Hepatocyte (in vitro differentiated cells): Measurements from ENCODE around the gene TTLL1. TPM values are rescaled to one million over a fixed set of nuclear protein-coding genes. Genes with fewer than 3 reads are reported as not detected.
A peak's percentile ranks its signal among the peaks of the same experiment; 100 is the strongest.

Experiments
- DNase-seq: peaks from one replicate; pipeline ENCODE4 v3.0.0-alpha.2; 2016; ENCODE audit warnings: low spot score
- H2AFZ ChIP-seq: fragments of 200-600 bp; sonication (generic); 2 replicates; pipeline ENCODE4 v1.6.0; 2016; ENCODE audit warnings: antibody characterized with exemption, mild to moderate bottlenecking
- H3K27ac ChIP-seq: fragments of 200-600 bp; sonication (generic); 2 replicates; pipeline ENCODE4 v1.5.1; 2016; ENCODE audit warnings: mild to moderate bottlenecking
- H3K27me3 ChIP-seq: fragments of 200-600 bp; sonication (generic); 2 replicates; pipeline ENCODE4 v1.6.1; 2016
- H3K36me3 ChIP-seq: fragments of 200-600 bp; sonication (generic); replicated peaks from 2 replicates; pipeline ENCODE4 v1.5.1; 2016; ENCODE audit warnings: low read depth; ENCODE audit not compliant: insufficient read depth
- H3K4me1 ChIP-seq: fragments of 200-600 bp; sonication (generic); 2 replicates; pipeline ENCODE4 v1.5.1; 2016; ENCODE audit warnings: mild to moderate bottlenecking, moderate library complexity; ENCODE audit not compliant: insufficient read depth
- H3K4me2 ChIP-seq: fragments of 200-600 bp; sonication (generic); 2 replicates; pipeline ENCODE4 v1.6.0; 2016
- H3K4me3 ChIP-seq: fragments of 200-600 bp; sonication (generic); 2 replicates; pipeline ENCODE4 v1.5.1; 2016; ENCODE audit warnings: mild to moderate bottlenecking
- H3K79me2 ChIP-seq: fragments of 200-600 bp; sonication (generic); 2 replicates; pipeline ENCODE4 v1.6.0; 2017; ENCODE audit warnings: mild to moderate bottlenecking
- H3K9me2 ChIP-seq: fragments of 200-600 bp; sonication (generic); replicated peaks from 2 replicates; pipeline ENCODE4 v1.6.0; 2017; ENCODE audit warnings: mild to moderate bottlenecking; ENCODE audit not compliant: insufficient read depth
- H3K9me3 ChIP-seq: fragments of 200-600 bp; sonication (generic); 2 replicates; pipeline ENCODE4 v1.5.1; 2016; ENCODE audit warnings: low read depth, mild to moderate bottlenecking
- H4K20me1 ChIP-seq: fragments of 200-600 bp; sonication (generic); 2 replicates; pipeline ENCODE4 v1.6.0; 2016; ENCODE audit warnings: mild to moderate bottlenecking; ENCODE audit not compliant: insufficient read depth, poor library complexity, severe bottlenecking
- CTCF ChIP-seq: fragments of 200-600 bp; sonication (generic); IDR thresholded peaks from 2 replicates; pipeline ENCODE4 v1.5.1; 2016; ENCODE audit warnings: antibody characterized with exemption, mild to moderate bottlenecking; ENCODE audit not compliant: poor library complexity
- EZH2 ChIP-seq: fragments of 200-600 bp; sonication (generic); IDR thresholded peaks from 2 replicates; pipeline ENCODE4 v1.6.1; 2016; ENCODE audit warnings: antibody characterized with exemption, mild to moderate bottlenecking, borderline replicate concordance
- EZH2phosphoT487 ChIP-seq: fragments of 200-600 bp; sonication (generic); IDR thresholded peaks from one replicate; pipeline ENCODE4 v1.6.1; 2018; ENCODE audit warnings: antibody characterized with exemption, mild to moderate bottlenecking, low read depth, moderate library complexity; ENCODE audit not compliant: unreplicated experiment, severe bottlenecking
- WGBS: methylation state at CpG from one replicate; pipeline ENCODE4 v1.1.6; 2016; ENCODE audit warnings: low lambda C conversion rate; ENCODE audit errors: missing lambda C conversion rate; 5-methylcytosine and 5-hydroxymethylcytosine counted together
- polyA plus RNA-seq: library from polyadenylated mRNA; unstranded; fragments of >200 nt; fragmentation: Nextera tagmentation; extraction: Ambion mirVana; gene quantifications from 2 replicates; pipeline ENCODE4 v1.2.1, GENCODE V29; 2016
- total RNA-seq: library from RNA; depleted of rRNA; stranded (reverse); fragments of >200 nt; gene quantifications from 2 replicates; pipeline ENCODE4 v1.2.3, GENCODE V29; 2014

The TTLL1 gene
- total and polyA plus RNA-seq, 2 experiments from 2014 or later, result 6.4 to 8.7 TPM

GRCh38 chr22:43042101-43042780, 47.0 kb downstream of the TTLL1 start:
- no peak for DNase-seq
- Histone ChIP-seq H4K20me1 (no peaks in the 10 kb centered on the region), H3K9me2 (no peaks in the 10 kb centered on the region), H3K4me3 (no peak overlapping the region), H2AFZ (no peak overlapping the region), H3K27me3 (no peaks in the 10 kb centered on the region), H3K79me2 (no peaks in the 10 kb centered on the region), H3K4me1 (no peaks in the 10 kb centered on the region), H3K4me2 (no peak overlapping the region), H3K36me3 (no peaks in the 10 kb centered on the region), H3K9me3 (no peaks in the 10 kb centered on the region), H3K27ac (peak overlapping the region; percentile 51)
- WGBS, result 81% methylated on average over 20 of the region's 20 CpGs
- no peak for TF ChIP-seq EZH2phosphoT487
- no peak for TF ChIP-seq EZH2
- TF ChIP-seq CTCF, result no peak

GRCh38 chr22:43039800-43040199, 49.4 kb downstream of the TTLL1 start:
- H4K20me1 ChIP-seq, result no peaks in the 10 kb centered on the region
- H3K4me3 ChIP-seq, result no peak overlapping the region
- no peaks in the 10 kb centered on the region for H3K4me1 ChIP-seq
- no peaks in the 10 kb centered on the region for H3K9me2 ChIP-seq
- H3K9me3 ChIP-seq, result no peaks in the 10 kb centered on the region
- no peak for DNase-seq
- H3K36me3 ChIP-seq, result no peaks in the 10 kb centered on the region
- TF ChIP-seq CTCF, result no peak
- H3K79me2 ChIP-seq, result no peaks in the 10 kb centered on the region
- H3K27ac ChIP-seq, result peak overlapping the region; percentile 33
- H3K4me2 ChIP-seq, result no peak overlapping the region
- H2AFZ ChIP-seq, result no peak overlapping the region
- no peaks in the 10 kb centered on the region for H3K27me3 ChIP-seq
- 67% methylated on average over 9 of the region's 13 CpGs for WGBS

GRCh38 chr22:43038325-43038724, 50.9 kb downstream of the TTLL1 start:
- Histone ChIP-seq H3K4me2 (no peak overlapping the region), H3K79me2 (no peaks in the 10 kb centered on the region)

More at GRCh38 chr22:43038325-43038724, 50.9 kb downstream of the TTLL1 start:
- Histone ChIP-seq H3K27me3 (no peaks in the 10 kb centered on the region), H2AFZ (no peak overlapping the region), H3K9me2 (no peaks in the 10 kb centered on the region), H3K36me3 (no peaks in the 10 kb centered on the region), H4K20me1 (no peaks in the 10 kb centered on the region), H3K9me3 (no peaks in the 10 kb centered on the region), H3K4me1 (no peaks in the 10 kb centered on the region), H3K4me3 (no peak overlapping the region), H3K27ac (no peak overlapping the region)
- DNase-seq, result no peak
- TF ChIP-seq EZH2 (no peak), EZH2phosphoT487 (no peak), CTCF (no peak)
- WGBS, result 90% methylated on average over 15 of the region's 15 CpGs
